Measurements from ENCODE around the gene ENPP6.

GRCh38 chr4:184214931-184215330, 2.7 kb downstream of the ENPP6 start:
- no peak for TF ChIP-seq POLR2A (IDR thresholded peaks at IDR 0.05; ENCODE audit: low read length)
- TF ChIP-seq CTCF (IDR thresholded peaks at IDR 0.05), result no peak
- TF ChIP-seq CBX2 (IDR thresholded peaks at IDR 0.05; ENCODE audit: borderline replicate concordance, low read depth), result no peak
- TF ChIP-seq BHLHE40 (IDR thresholded peaks at IDR 0.05; ENCODE audit: low read depth, low read length), result no peak
